ENCODE measurements around the gene MLLT10.

DNA sequence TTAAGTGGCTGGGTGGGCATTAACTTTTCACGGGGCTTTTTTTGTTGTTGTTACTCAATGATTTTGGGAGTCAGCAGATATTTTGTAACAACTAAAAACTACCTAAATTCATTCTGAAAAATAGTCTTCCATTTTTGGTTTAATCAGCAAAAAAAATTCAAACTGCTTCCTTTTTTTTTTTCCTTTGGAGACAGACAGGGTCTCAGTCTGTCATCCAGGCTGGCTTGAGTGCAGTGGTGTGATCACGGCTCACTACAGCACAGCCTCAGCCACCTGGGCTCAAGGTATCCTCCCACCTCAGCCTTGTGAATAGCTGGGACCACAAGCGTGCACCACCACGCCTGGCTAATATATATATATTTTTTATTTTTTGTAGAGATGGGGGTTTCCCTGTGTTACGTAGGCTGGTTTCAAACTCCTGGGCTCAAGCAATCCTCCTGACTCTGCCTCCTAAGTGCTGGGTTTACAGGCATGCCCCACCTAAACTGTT lies 45.0 kb upstream of the MLLT10 start:
- no peak for TF ChIP-seq SPI1 (IDR thresholded peaks at IDR 0.05; ENCODE audit: borderline replicate concordance, low read depth, low read length)
- no peak for TF ChIP-seq EZH2 (IDR thresholded peaks at IDR 0.05; ENCODE audit: borderline replicate concordance, low read depth, low read length)
- TF ChIP-seq SFPQ (IDR thresholded peaks at IDR 0.05; ENCODE audit: low read depth, low read length) = no peak
- TF ChIP-seq REST (IDR thresholded peaks at IDR 0.05; ENCODE audit: borderline replicate concordance) = no peak
- TF ChIP-seq REST (CRISPR knock-in tag; IDR thresholded peaks at IDR 0.05; ENCODE audit: low read depth) = no peak
- TF ChIP-seq HMBOX1 (IDR thresholded peaks at IDR 0.05) = no peak
- no peak for TF ChIP-seq IRF9 (tag; IDR thresholded peaks at IDR 0.05)
- TF ChIP-seq NELFE (IDR thresholded peaks at IDR 0.05; ENCODE audit: insufficient read depth, insufficient read length) = no peak
- TF ChIP-seq TAF1 (IDR thresholded peaks at IDR 0.05; ENCODE audit: control insufficient read depth, extremely low read depth, insufficient read depth, low read length, severe bottlenecking) = no peak
